IMR-90 (cell line): Measurements from ENCODE around the gene SLC36A2. TPM values are rescaled to one million over a fixed set of nuclear protein-coding genes. Genes with fewer than 3 reads are reported as not detected.

ENCODE experiments used
- ATAC-seq: fragments of 200-7000 bp; cut with Tn5 transposase; 2 replicates; pipeline ENCODE4 v1.9.1; 2020; ENCODE audit warnings: low read depth, mild to moderate bottlenecking, moderate library complexity
- BruUV-seq: library from RNA; stranded (reverse); fragments of 400-500 nt; replicated peaks from 2 replicates; lab custom pipeline; 2021; lab: Mats Ljungman, UMichigan
- CTCF ChIA-PET: fragments of 300-600 bp; formaldehyde crosslinking; extraction: SDS; loops from one replicate; lab custom pipeline; 2021; ENCODE audit warnings: antibody characterized with exemption; lab: Yijun Ruan, JAX
- POLR2A ChIA-PET: fragments of 300-600 bp; sonication (Branson Sonifier 250); formaldehyde crosslinking; loops from one replicate; lab custom pipeline; 2022; ENCODE audit warnings: antibody characterized with exemption; ENCODE audit not compliant: unreplicated experiment; lab: Charles Lee
- DNase-seq: peaks from one replicate; pipeline ENCODE4 v3.0.0; 2013
- H2AFZ ChIP-seq: replicated peaks from 2 replicates; pipeline ENCODE3; 2013; ENCODE audit warnings: low read length, mild to moderate bottlenecking; ENCODE audit not compliant: poor library complexity
- H2AK5ac ChIP-seq: 2 replicates; pipeline ENCODE4 v1.6.1; 2013; ENCODE audit warnings: low read depth, low read length, inconsistent platforms
- H2AK9ac ChIP-seq: replicated peaks from 2 replicates; pipeline ENCODE3; 2013; ENCODE audit warnings: mild to moderate bottlenecking, low read depth, low read length, moderate library complexity; ENCODE audit not compliant: poor library complexity
- H2BK120ac ChIP-seq: 2 replicates; pipeline ENCODE4 v1.6.1; 2013; ENCODE audit warnings: low read depth, low read length, inconsistent platforms
- H2BK15ac ChIP-seq: 3 replicates; pipeline ENCODE4 v1.6.1; 2013; ENCODE audit warnings: low read depth, low read length, inconsistent platforms
- H2BK20ac ChIP-seq: 2 replicates; pipeline ENCODE4 v1.6.1; 2013; ENCODE audit warnings: low read depth, mild to moderate bottlenecking, inconsistent platforms, low read length, moderate library complexity
- H2BK5ac ChIP-seq: 2 replicates; pipeline ENCODE4 v1.6.1; 2013; ENCODE audit warnings: mild to moderate bottlenecking, low read depth, low read length, inconsistent platforms; ENCODE audit not compliant: poor library complexity, severe bottlenecking
- H3K14ac ChIP-seq: replicated peaks from 2 replicates; pipeline ENCODE4 v1.6.1; 2013; ENCODE audit warnings: low read depth, low read length, inconsistent platforms
- H3K18ac ChIP-seq: 2 replicates; pipeline ENCODE4 v1.6.1; 2013; ENCODE audit warnings: low read depth, low read length, control low read depth
- H3K23ac ChIP-seq: 2 replicates; pipeline ENCODE4 v1.6.1; 2013; ENCODE audit warnings: low read depth, low read length, inconsistent platforms
- H3K27ac ChIP-seq: 2 replicates; pipeline ENCODE4 v1.5.1; 2013; ENCODE audit warnings: mild to moderate bottlenecking, control low read depth, low read length; ENCODE audit not compliant: insufficient read depth
- H3K27me3 ChIP-seq: 2 replicates; pipeline ENCODE4 v1.6.1; 2013; ENCODE audit warnings: low read length; ENCODE audit not compliant: control insufficient read depth, insufficient read depth
- H3K36me3 ChIP-seq: 2 replicates; pipeline ENCODE4 v1.6.1; 2013; ENCODE audit warnings: low read length, mixed read lengths; ENCODE audit not compliant: control insufficient read depth, insufficient read depth
- H3K4ac ChIP-seq: 2 replicates; pipeline ENCODE4 v1.6.1; 2013; ENCODE audit warnings: low read depth, low read length, inconsistent platforms
- H3K4me1 ChIP-seq: 2 replicates; pipeline ENCODE4 v1.6.1; 2013; ENCODE audit warnings: low read length, mixed read lengths; ENCODE audit not compliant: control insufficient read depth, insufficient read depth
- H3K4me2 ChIP-seq: 2 replicates; pipeline ENCODE4 v1.6.1; 2013; ENCODE audit warnings: low read depth, mild to moderate bottlenecking, control low read depth, low read length, moderate library complexity
- H3K4me3 ChIP-seq: 2 replicates; pipeline ENCODE4 v1.5.1; 2013; ENCODE audit warnings: low read depth, mild to moderate bottlenecking, control low read depth, low read length, moderate library complexity; ENCODE audit not compliant: insufficient read depth
- H3K56ac ChIP-seq: 2 replicates; pipeline ENCODE4 v1.6.1; 2013; ENCODE audit warnings: low read length, inconsistent platforms; ENCODE audit not compliant: insufficient read depth; ENCODE audit errors: extremely low read depth
- H3K79me1 ChIP-seq, 2 experiments: 2 replicates each; pipeline ENCODE4 v1.6.1; 2013; ENCODE audit warnings: low read length in 2 of 2, inconsistent platforms in 1 of 2, low read depth in 1 of 2
- H3K9ac ChIP-seq: 2 replicates; pipeline ENCODE4 v1.6.1; 2013; ENCODE audit warnings: low read depth, low read length, control low read depth
- H3K9me1 ChIP-seq: 2 replicates; pipeline ENCODE4 v1.6.1; 2013; ENCODE audit warnings: low read length, inconsistent platforms; ENCODE audit not compliant: insufficient read depth
- H3K9me3 ChIP-seq: 2 replicates; pipeline ENCODE4 v1.6.1; 2013; ENCODE audit warnings: low read length; ENCODE audit not compliant: control insufficient read depth, insufficient read depth
- H4K20me1 ChIP-seq: 2 replicates; pipeline ENCODE4 v1.6.1; 2013; ENCODE audit warnings: low read length, inconsistent platforms; ENCODE audit not compliant: insufficient read depth
- H4K5ac ChIP-seq: 2 replicates; pipeline ENCODE4 v1.6.1; 2013; ENCODE audit warnings: mild to moderate bottlenecking, low read depth, low read length, control low read depth
- H4K8ac ChIP-seq, 2 experiments: 2 replicates each; pipeline ENCODE4 v1.6.1; 2013; ENCODE audit warnings: low read depth in 2 of 2, low read length in 2 of 2, control low read depth in 1 of 2, inconsistent platforms in 1 of 2
- H4K91ac ChIP-seq: 2 replicates; pipeline ENCODE4 v1.6.1; 2013; ENCODE audit warnings: low read depth, low read length, inconsistent platforms; ENCODE audit not compliant: insufficient read depth
- CEBPB ChIP-seq: IDR thresholded peaks from 2 replicates; pipeline ENCODE4 v1.6.1; 2012; ENCODE audit warnings: low read depth, low read length, improper control_type of control experiment
- CTCF ChIP-seq: conservative IDR thresholded peaks from 2 replicates; pipeline ENCODE4 v1.5.1; 2012; ENCODE audit warnings: mild to moderate bottlenecking, low read depth, low read length, improper control_type of control experiment
- WGBS, 2 experiments: methylation state at CpG; one replicate each; pipeline versions ENCODE4 v1.1.5 to v1.1.7; 2013; ENCODE audit warnings: missing lambda C conversion rate in 2 of 2; ENCODE audit not compliant: insufficient read length in 1 of 2; ENCODE audit errors: extremely low coverage in 2 of 2; 5-methylcytosine and 5-hydroxymethylcytosine counted together
- dilution Hi-C: fragments of 300-500 bp; cut with HindIII; formaldehyde crosslinking; loops from one replicate; pipeline ENCODE4 v1.14.3; 2018; ENCODE audit warnings: low sequenced_read_pairs; ENCODE audit not compliant: unreplicated experiment
- in situ Hi-C: fragments of 300-500 bp; cut with MboI; formaldehyde crosslinking; loops from 3 replicates; pipeline ENCODE4 v1.14.3; 2019; ENCODE audit warnings: low sequenced_read_pairs, inconsistent platforms, mixed read lengths
- intact Hi-C: fragments of 100-400 bp; cut with micrococcal nuclease; formaldehyde crosslinking; loops from 2 replicates; pipeline ENCODE4 v1.10.0; 2022
- polyA plus RNA-seq, 3 experiments: library from polyadenylated mRNA; depleted of rRNA; stranded (reverse); fragments of >200 nt; gene quantifications; 2 replicates each; pipeline ENCODE4 v1.2.3, GENCODE V29; 2012; ENCODE audit warnings: low replicate concordance in 1 of 3
- total RNA-seq: library from RNA; depleted of rRNA; stranded (reverse); fragments of >200 nt; gene quantifications from 2 replicates; pipeline ENCODE4 v1.2.3, GENCODE V29; 2012

SLC36A2 gene
- total and polyA plus RNA-seq, 2 of the 4 experiments (the other 2 are of a cell fraction): not detected

GRCh38 chr5:151351671-151352070, 4.3 kb upstream of the SLC36A2 start:
- H4K5ac ChIP-seq: no peak overlapping the region
- ChIA-PET POLR2A (no interaction called here), CTCF (no interaction called here)
- no peak overlapping the region for H3K18ac ChIP-seq
- H3K9me1 ChIP-seq: no peaks in the 10 kb centered on the region
- in situ Hi-C loops (no loop called here), intact Hi-C loops (no loop called here), dilution Hi-C loops (no loop called here)
- H3K23ac ChIP-seq: no peak overlapping the region
- H3K27ac ChIP-seq: no peak overlapping the region
- no peak overlapping the region for H2BK20ac ChIP-seq
- ATAC-seq (no peak), DNase-seq (no peak)
- H3K79me1 ChIP-seq: no peaks in the 10 kb centered on the region
- no peak overlapping the region for H2BK5ac ChIP-seq
- no peak overlapping the region for H2AK5ac ChIP-seq
- no peak overlapping the region for H3K9ac ChIP-seq
- no peak overlapping the region for H3K4ac ChIP-seq
- no peak overlapping the region for H4K91ac ChIP-seq
- H3K4me1 ChIP-seq: no peaks in the 10 kb centered on the region
- H3K14ac ChIP-seq: no peak overlapping the region
- H2AK9ac ChIP-seq: no peak overlapping the region
- H3K9me3 ChIP-seq: no peaks in the 10 kb centered on the region
- H2BK15ac ChIP-seq: no peak overlapping the region
- BruUV-seq: no TSS peak
- no peak overlapping the region for H4K8ac ChIP-seq
- no peaks in the 10 kb centered on the region for H3K36me3 ChIP-seq
- no peak overlapping the region for H3K56ac ChIP-seq
- H2AFZ ChIP-seq: no peak overlapping the region
- H2BK120ac ChIP-seq: no peak overlapping the region
- WGBS, 2 experiments: no CpG with 5 or more reads among the region's 1 CpG
- H4K20me1 ChIP-seq: no peaks in the 10 kb centered on the region
- no peak overlapping the region for H3K4me2 ChIP-seq
- H3K4me3 ChIP-seq: no peak overlapping the region
- TF ChIP-seq CEBPB (peak; percentile 59), CTCF (no peak)
- H3K27me3 ChIP-seq: peaks cover 1% of the 10 kb centered on the region
